Measurements from ENCODE around the gene OPCML.

DNA sequence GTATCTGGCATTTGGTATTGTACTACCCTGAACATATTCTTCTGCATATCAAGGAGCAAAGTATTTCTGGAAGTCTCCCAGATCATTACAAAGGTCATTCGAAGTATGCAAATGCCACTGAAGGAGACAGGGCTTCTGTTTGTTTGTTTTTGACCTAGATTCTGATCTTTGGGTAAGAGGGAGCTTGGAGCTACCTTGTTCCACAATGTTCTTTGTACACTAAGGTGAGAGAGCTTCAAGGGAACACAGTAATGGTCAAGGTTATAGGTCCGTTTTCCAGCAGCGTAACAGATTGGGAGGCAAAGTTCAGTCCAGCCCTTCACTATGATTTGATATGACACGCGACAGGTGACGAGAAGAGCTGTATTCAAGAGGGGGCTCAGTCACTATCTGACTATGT is 10.0 kb downstream of the OPCML start:
- TF ChIP-seq, protein P1, sequence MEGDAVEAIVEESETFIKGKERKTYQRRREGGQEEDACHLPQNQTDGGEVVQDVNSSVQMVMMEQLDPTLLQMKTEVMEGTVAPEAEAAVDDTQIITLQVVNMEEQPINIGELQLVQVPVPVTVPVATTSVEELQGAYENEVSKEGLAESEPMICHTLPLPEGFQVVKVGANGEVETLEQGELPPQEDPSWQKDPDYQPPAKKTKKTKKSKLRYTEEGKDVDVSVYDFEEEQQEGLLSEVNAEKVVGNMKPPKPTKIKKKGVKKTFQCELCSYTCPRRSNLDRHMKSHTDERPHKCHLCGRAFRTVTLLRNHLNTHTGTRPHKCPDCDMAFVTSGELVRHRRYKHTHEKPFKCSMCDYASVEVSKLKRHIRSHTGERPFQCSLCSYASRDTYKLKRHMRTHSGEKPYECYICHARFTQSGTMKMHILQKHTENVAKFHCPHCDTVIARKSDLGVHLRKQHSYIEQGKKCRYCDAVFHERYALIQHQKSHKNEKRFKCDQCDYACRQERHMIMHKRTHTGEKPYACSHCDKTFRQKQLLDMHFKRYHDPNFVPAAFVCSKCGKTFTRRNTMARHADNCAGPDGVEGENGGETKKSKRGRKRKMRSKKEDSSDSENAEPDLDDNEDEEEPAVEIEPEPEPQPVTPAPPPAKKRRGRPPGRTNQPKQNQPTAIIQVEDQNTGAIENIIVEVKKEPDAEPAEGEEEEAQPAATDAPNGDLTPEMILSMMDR (IDR thresholded peaks at IDR 0.05; ENCODE audit: low read length) = no peak
- TF ChIP-seq EZH2 (IDR thresholded peaks at IDR 0.05; ENCODE audit: borderline replicate concordance, low read length) = no peak

All from OCI-LY1 (cell line).